Hepatocyte (in vitro differentiated cells): ENCODE results near the gene FLAD1. TPM values are rescaled to one million over a fixed set of nuclear protein-coding genes. Genes with fewer than 3 reads are reported as not detected.

ENCODE experiments used
- DNase-seq: peaks from one replicate; pipeline ENCODE4 v3.0.0-alpha.2; 2016; ENCODE audit warnings: low spot score
- H2AFZ ChIP-seq: fragments of 200-600 bp; sonication (generic); 2 replicates; pipeline ENCODE4 v1.6.0; 2016; ENCODE audit warnings: antibody characterized with exemption, mild to moderate bottlenecking
- H3K27ac ChIP-seq: fragments of 200-600 bp; sonication (generic); 2 replicates; pipeline ENCODE4 v1.5.1; 2016; ENCODE audit warnings: mild to moderate bottlenecking
- H3K27me3 ChIP-seq: fragments of 200-600 bp; sonication (generic); 2 replicates; pipeline ENCODE4 v1.6.1; 2016
- H3K36me3 ChIP-seq: fragments of 200-600 bp; sonication (generic); replicated peaks from 2 replicates; pipeline ENCODE4 v1.5.1; 2016; ENCODE audit warnings: low read depth; ENCODE audit not compliant: insufficient read depth
- H3K4me1 ChIP-seq: fragments of 200-600 bp; sonication (generic); 2 replicates; pipeline ENCODE4 v1.5.1; 2016; ENCODE audit warnings: mild to moderate bottlenecking, moderate library complexity; ENCODE audit not compliant: insufficient read depth
- H3K4me2 ChIP-seq: fragments of 200-600 bp; sonication (generic); 2 replicates; pipeline ENCODE4 v1.6.0; 2016
- H3K4me3 ChIP-seq: fragments of 200-600 bp; sonication (generic); 2 replicates; pipeline ENCODE4 v1.5.1; 2016; ENCODE audit warnings: mild to moderate bottlenecking
- H3K79me2 ChIP-seq: fragments of 200-600 bp; sonication (generic); 2 replicates; pipeline ENCODE4 v1.6.0; 2017; ENCODE audit warnings: mild to moderate bottlenecking
- H3K9me2 ChIP-seq: fragments of 200-600 bp; sonication (generic); replicated peaks from 2 replicates; pipeline ENCODE4 v1.6.0; 2017; ENCODE audit warnings: mild to moderate bottlenecking; ENCODE audit not compliant: insufficient read depth
- H3K9me3 ChIP-seq: fragments of 200-600 bp; sonication (generic); 2 replicates; pipeline ENCODE4 v1.5.1; 2016; ENCODE audit warnings: low read depth, mild to moderate bottlenecking
- H4K20me1 ChIP-seq: fragments of 200-600 bp; sonication (generic); 2 replicates; pipeline ENCODE4 v1.6.0; 2016; ENCODE audit warnings: mild to moderate bottlenecking; ENCODE audit not compliant: insufficient read depth, poor library complexity, severe bottlenecking
- CTCF ChIP-seq: fragments of 200-600 bp; sonication (generic); IDR thresholded peaks from 2 replicates; pipeline ENCODE4 v1.5.1; 2016; ENCODE audit warnings: antibody characterized with exemption, mild to moderate bottlenecking; ENCODE audit not compliant: poor library complexity
- EZH2 ChIP-seq: fragments of 200-600 bp; sonication (generic); IDR thresholded peaks from 2 replicates; pipeline ENCODE4 v1.6.1; 2016; ENCODE audit warnings: antibody characterized with exemption, mild to moderate bottlenecking, borderline replicate concordance
- EZH2phosphoT487 ChIP-seq: fragments of 200-600 bp; sonication (generic); IDR thresholded peaks from one replicate; pipeline ENCODE4 v1.6.1; 2018; ENCODE audit warnings: antibody characterized with exemption, mild to moderate bottlenecking, low read depth, moderate library complexity; ENCODE audit not compliant: unreplicated experiment, severe bottlenecking
- WGBS: methylation state at CpG from one replicate; pipeline ENCODE4 v1.1.6; 2016; ENCODE audit warnings: low lambda C conversion rate; ENCODE audit errors: missing lambda C conversion rate; 5-methylcytosine and 5-hydroxymethylcytosine counted together
- polyA plus RNA-seq: library from polyadenylated mRNA; unstranded; fragments of >200 nt; fragmentation: Nextera tagmentation; extraction: Ambion mirVana; gene quantifications from 2 replicates; pipeline ENCODE4 v1.2.1, GENCODE V29; 2016
- total RNA-seq: library from RNA; depleted of rRNA; stranded (reverse); fragments of >200 nt; gene quantifications from 2 replicates; pipeline ENCODE4 v1.2.3, GENCODE V29; 2014

Gene FLAD1
- total and polyA plus RNA-seq, 2 experiments from 2014 or later, result 25.6 to 45.1 TPM

GRCh38 chr1:154938604-154939399 is 44.3 kb upstream of the FLAD1 start:
- H3K79me2 ChIP-seq, result peaks cover 9% of the 10 kb centered on the region
- no peaks in the 10 kb centered on the region for H3K9me3 ChIP-seq
- H3K27me3 ChIP-seq, result no peaks in the 10 kb centered on the region
- H3K4me1 ChIP-seq, result peaks cover 15% of the 10 kb centered on the region
- H3K9me2 ChIP-seq, result no peaks in the 10 kb centered on the region
- H3K4me3 ChIP-seq, result no peak overlapping the region
- TF ChIP-seq CTCF (no peak), EZH2 (no peak), EZH2phosphoT487 (no peak)
- H3K36me3 ChIP-seq, result no peaks in the 10 kb centered on the region
- peak overlapping the region; percentile 96 for H3K27ac ChIP-seq
- WGBS, result 95% methylated on average over 7 of the region's 7 CpGs
- H2AFZ ChIP-seq, result no peak overlapping the region
- DNase-seq, result peak; percentile 48
- H3K4me2 ChIP-seq, result no peak overlapping the region
- no peaks in the 10 kb centered on the region for H4K20me1 ChIP-seq

GRCh38 chr1:154940213-154940560 is 43.0 kb upstream of the FLAD1 start:
- Histone ChIP-seq H3K36me3 (no peaks in the 10 kb centered on the region), H3K4me2 (no peak overlapping the region), H3K4me3 (no peak overlapping the region), H3K9me2 (no peaks in the 10 kb centered on the region), H3K4me1 (peaks cover 28% of the 10 kb centered on the region), H3K27me3 (no peaks in the 10 kb centered on the region), H3K79me2 (peaks cover 8% of the 10 kb centered on the region), H3K9me3 (no peaks in the 10 kb centered on the region), H3K27ac (no peak overlapping the region), H2AFZ (no peak overlapping the region), H4K20me1 (no peaks in the 10 kb centered on the region)
- no peak for DNase-seq
- 86% methylated on average over 1 of the region's 1 CpG for WGBS
- TF ChIP-seq EZH2phosphoT487, result no peak
- no peak for TF ChIP-seq EZH2
- no peak for TF ChIP-seq CTCF

- Histone ChIP-seq H3K4me3 (no peak overlapping the region), H4K20me1 (no peaks in the 10 kb centered on the region), H3K36me3 (no peaks in the 10 kb centered on the region), H3K27ac (no peak overlapping the region), H3K9me2 (no peaks in the 10 kb centered on the region), H2AFZ (no peak overlapping the region), H3K79me2 (peaks cover 3% of the 10 kb centered on the region), H3K9me3 (no peaks in the 10 kb centered on the region), H3K4me1 (peaks cover 24% of the 10 kb centered on the region), H3K4me2 (no peak overlapping the region), H3K27me3 (no peaks in the 10 kb centered on the region)
- 80% methylated on average over 8 of the region's 8 CpGs for WGBS
- DNase-seq, result no peak
- TF ChIP-seq EZH2 (no peak), EZH2phosphoT487 (no peak), CTCF (no peak)
Measured at GRCh38 chr1:154940651-154941194, 42.4 kb upstream of the FLAD1 start.
